GM21447 (cell line): ENCODE results near the gene SHISAL2B.
"Not testable (repeated sequence)": the region's sequence is repeated elsewhere in the genome, so short reads cannot be mapped to it uniquely, and the experiment has no call there.

Experiments
- ATAC-seq: cut with Tn5 transposase; IDR thresholded peaks from one replicate; pipeline ENCODE4 v1.9.1; 2021; ENCODE audit not compliant: unreplicated experiment

Gene SHISAL2B

DNA sequence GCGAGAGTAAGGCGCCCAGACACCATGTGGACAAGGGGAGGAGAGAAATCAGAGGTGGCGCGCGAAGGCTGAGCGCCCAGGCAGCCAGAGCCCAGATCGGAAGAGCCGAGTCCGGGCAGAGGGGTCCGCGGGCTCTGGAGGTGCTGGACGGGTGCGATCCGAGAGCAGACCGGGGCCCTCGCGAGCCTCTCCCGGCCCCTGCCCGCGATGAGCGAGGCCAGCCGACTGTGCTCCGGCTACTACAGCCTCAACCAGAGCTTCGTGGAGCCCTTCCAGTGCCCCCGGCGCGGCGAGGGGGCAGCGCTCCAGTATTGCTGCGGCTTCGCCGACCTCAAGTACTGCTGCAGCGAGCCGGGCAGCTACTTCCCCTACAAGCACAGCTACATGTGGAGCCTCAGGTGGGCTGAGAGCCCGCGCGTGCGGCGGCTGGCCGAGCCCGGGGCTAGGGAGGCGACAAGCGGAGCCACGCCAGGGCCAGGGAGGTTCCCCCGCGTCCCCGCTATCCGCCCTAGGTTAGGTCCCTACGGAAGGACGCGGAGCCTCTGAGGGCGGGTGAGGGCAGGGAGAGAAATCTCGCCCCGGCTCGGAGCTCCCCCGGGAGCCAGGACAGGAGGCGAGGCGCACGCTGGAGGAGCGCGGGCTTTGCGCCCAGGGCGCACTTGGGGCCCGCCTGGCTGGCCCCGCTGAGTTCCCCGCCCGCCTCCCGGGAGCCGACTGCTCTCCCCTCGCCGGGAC lies at the start of gene SHISAL2B:
SHISAL2B (plus strand) TSS at position 87 of the 735 bp plus-strand sequence; CDS start at position 208, 121 bp downstream.
- ATAC-seq: no peak

- no peak for ATAC-seq
Measured at GRCh38 chr5:64644831-64645230, 45.5 kb upstream of the SHISAL2B start.

- no peak for ATAC-seq
Measured at GRCh38 chr5:64646169-64646568, 44.1 kb upstream of the SHISAL2B start.

DNA sequence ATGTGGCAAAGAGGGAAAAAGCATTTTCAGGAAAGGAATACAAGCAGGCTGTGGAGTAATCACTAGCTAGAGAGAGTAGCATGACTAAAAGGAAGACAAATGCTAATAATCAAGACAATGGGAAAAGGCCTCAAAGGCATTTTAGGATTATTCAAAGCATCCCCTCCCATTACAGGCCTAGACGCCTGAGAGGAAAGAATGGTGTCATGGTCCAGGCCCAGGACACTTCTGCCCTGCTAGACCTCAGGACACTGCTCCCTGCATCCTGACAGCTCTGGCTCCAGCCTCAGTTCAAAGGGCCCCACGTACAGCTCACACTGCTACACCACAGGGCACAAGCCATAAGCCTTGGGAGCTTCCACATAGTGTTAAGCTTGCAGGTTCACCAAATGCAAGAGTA lies 40.8 kb upstream of the SHISAL2B start:
- ATAC-seq: no peak

DNA sequence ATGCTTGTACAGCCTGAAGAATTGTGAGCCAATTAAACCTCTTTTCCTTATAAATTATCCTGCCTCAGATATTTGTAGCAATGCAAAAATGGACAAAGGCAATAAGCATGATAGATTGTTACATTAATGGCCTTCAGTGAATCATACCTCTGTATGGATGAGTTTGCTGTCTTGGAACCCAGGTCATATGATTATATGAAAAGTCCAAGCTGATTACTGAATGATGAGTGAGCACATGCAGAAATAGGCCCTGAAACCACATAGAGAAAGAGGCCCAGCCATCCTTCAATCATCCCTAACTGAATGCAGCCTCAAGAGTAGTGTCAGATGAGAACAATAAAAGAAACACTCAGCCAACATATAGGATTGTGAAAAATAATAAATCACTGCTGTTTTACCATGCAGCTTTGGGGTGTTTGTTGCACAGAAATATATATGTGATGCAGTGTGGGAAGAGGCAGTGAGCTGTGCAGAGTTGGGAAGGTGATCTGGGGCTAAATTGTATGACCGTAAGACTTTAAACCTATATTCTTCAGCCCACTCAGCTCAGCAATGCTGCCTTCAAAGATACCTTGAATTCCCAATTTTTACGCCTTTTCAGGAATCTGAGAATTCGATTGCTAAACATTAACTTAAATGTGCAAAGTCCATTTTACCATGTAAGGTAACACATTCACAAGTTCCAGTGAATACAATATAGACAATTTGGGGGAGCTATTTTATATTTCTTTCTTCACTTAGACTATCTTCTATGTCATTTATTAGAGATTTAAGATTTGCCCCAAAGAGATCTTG lies 36.3 kb upstream of the SHISAL2B start:
- no peak for ATAC-seq

GRCh38 chr5:64654561-64654938 lies 35.8 kb upstream of the SHISAL2B start:
- no peak for ATAC-seq

DNA sequence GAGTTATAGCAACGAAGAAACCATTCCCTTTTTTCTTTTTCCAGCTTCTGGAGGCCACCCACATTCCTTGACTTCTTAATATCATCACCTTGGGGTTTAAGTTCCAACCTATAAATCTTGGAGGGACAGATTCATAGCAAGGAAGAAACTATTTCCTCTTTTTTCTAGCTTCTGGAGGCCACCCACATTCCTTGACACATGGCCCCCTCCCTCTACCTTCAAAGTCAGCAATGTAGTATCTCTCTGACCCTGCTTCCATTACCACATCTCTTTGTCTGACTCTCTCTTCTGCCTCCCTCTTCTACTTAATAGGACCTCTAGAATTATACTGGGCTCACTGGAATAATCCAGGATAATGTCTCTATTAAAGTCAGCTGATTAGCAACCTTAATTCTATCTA lies 34.7 kb upstream of the SHISAL2B start:
- ATAC-seq: no peak

- ATAC-seq: no peak
Measured at GRCh38 chr5:64659289-64659688, 31.0 kb upstream of the SHISAL2B start.

DNA sequence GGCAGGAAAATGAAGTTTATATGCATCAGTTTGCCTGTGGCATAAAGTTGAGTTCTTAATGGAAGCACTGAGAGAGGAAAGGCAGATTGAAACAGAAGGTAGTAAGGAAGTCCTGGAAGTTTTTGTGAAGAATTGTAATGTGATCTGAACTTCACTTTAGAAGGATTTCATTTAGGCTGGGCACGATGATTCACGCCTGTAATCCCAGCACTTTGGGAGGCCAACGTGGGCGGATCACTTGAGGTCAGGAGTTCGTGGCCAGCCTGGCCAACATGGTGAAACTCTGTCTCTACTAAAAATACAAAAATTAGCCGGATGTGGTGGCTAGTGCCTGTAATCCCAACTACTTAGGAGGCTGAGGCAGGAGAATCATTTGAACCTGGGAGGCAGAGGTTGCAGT lies 27.1 kb upstream of the SHISAL2B start:
- not testable (repeated sequence) for ATAC-seq

DNA sequence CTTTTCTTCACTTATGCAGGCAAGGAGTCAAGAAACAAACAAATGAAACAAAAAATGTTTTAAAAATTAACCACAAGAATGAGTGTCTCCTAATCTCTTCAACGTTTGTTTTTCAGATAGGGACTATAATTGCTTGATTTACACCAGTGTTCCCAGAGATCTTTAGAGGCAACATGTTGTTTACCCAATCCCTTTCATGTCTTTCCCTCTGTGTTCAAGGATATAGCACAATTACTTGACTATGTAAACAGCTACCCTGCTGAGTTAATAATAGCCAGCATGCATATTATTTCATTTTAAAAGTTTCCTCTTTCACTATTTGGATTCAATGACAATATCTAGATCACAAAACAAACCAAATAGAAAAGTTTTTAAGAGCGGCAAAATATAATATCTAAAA lies 25.1 kb upstream of the SHISAL2B start:
- no peak for ATAC-seq

- ATAC-seq: no peak
Measured at GRCh38 chr5:64666078-64666477, 24.2 kb upstream of the SHISAL2B start.

GRCh38 chr5:64667068-64667467 lies 23.2 kb upstream of the SHISAL2B start:
- ATAC-seq: no peak

- ATAC-seq: no peak
Measured at GRCh38 chr5:64670277-64670676, 20.0 kb upstream of the SHISAL2B start.

DNA sequence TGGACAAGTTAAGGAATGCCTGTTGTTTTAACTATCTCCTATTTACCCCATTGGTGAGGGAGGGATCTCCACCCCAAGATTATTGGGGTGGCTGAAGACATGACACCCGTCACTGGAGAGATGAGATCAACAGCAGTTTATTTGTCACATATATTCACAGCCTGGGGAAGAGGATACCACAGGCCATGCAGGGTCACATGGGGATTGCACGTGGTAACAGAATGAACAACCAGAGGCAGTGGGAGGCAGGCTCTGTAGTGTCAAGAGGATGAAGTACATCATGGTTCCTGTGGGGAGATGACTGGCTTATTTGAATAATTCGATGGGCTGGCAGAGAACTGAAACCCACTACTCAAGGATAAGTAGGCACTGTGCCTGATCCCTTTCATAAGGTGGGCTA lies 18.6 kb upstream of the SHISAL2B start:
- no peak for ATAC-seq

DNA sequence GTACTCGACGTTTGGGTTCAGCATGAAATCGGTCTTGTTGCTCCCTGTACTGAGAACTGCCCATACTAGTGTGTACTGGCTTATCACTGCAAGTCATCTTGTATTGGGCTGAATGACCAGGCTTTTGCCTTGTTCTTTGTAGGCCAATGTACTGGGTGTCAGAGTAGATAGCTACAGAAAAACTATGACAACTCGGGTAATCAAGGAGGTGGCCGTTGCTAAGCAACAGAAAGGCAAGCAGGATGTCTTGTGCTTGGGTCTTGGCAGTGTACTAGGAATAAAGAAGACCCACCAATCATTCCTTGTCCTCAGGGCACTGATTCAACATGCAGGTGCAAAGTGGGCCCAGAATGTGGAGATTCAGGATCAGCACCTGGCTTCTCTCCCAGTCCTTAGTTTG lies 11.9 kb upstream of the SHISAL2B start:
- ATAC-seq: no peak

DNA sequence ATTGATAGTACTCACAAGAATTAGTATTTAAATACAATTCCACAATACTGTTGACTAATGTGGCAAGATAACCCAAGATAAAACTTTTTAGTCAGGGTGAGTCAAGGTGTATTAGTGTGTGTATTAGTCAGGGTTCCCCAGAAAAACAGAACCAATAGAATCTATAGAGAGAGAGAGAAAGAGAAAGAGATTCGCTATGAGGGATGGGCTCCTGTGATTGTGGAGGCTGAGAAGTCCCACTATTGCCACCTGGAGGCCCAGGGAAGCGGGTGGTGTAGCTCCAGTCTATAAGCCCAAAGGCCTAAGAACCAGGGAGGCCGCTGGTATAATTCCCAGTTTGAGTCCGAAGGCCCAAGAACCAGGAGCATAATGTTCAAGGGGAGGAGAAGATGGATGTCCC lies 10.0 kb upstream of the SHISAL2B start:
- ATAC-seq: no peak

DNA sequence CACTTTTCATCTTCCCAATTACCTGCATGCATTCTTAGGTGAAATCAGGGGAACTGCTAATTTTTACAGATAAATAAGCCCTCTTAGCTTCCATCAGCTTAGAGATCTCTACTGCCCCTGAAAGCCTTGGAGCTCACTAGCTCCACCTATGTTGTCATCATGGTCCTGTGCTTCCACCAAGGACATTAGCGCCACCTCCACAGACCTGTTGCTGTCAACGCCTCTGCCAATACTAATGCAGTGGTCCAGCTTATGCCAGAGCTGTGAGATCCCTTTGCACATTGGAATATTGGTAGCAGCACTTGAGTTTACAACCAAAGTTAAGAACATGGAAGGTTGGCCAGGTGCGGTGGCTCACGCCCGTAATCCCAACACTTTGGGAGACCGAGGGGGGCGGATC lies 7.7 kb upstream of the SHISAL2B start:
- ATAC-seq: no peak

- no peak for ATAC-seq
Measured at GRCh38 chr5:64685866-64686265, 4.4 kb upstream of the SHISAL2B start.

DNA sequence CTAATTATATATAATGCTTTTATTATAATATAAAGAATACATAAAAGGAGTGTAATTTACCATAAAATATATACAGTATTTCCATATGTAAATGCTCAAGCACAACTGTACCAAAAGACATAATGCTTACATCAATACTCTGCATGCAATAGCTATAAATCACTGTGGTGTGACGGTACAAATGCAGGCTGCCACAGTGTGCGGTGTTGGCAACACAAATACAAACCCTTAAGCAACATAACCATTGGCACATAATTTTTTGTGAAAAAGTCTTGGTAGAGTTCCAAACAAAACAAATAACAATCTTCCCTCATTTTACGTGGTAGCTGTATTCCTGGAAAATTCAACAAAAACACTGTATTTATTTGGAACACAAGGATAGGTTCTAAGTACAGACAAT lies 1.9 kb upstream of the SHISAL2B start:
- no peak for ATAC-seq

GRCh38 chr5:64688965-64689364 lies 1.3 kb upstream of the SHISAL2B start:
- ATAC-seq: no peak

- ATAC-seq: no peak
Measured at GRCh38 chr5:64690104-64690416, 243 bp upstream of the SHISAL2B start.

GRCh38 chr5:64691291-64691690 lies 988 bp downstream of the SHISAL2B start:
- ATAC-seq: no peak

GRCh38 chr5:64693636-64694035 lies 3.3 kb downstream of the SHISAL2B start:
- ATAC-seq: no peak
